Calu3 (cell line): ENCODE measurements around the gene SGK1. TPM values are rescaled to one million over a fixed set of nuclear protein-coding genes. Genes with fewer than 3 reads are reported as not detected.
"Not testable (repeated sequence)": the region's sequence is repeated elsewhere in the genome, so short reads cannot be mapped to it uniquely, and the experiment has no call there.

Experiments used
- BruUV-seq: library from RNA; stranded (reverse); fragments of 400-500 nt; replicated peaks from 2 replicates; lab custom pipeline; 2021; lab: Mats Ljungman, UMichigan
- CTCF ChIA-PET: fragments of 300-600 bp; sonication (Branson Sonifier 250); formaldehyde crosslinking; loops from one replicate; lab custom pipeline; 2022; ENCODE audit warnings: antibody characterized with exemption; lab: Charles Lee
- DNase-seq: peaks from one replicate; pipeline ENCODE4 v3.0.0; 2022
- H3K27ac Mint-ChIP-seq: one replicate; pipeline ENCODE4 v1.8.0; 2022; ENCODE audit warnings: mixed read lengths; ENCODE audit not compliant: unreplicated experiment
- H3K27me3 Mint-ChIP-seq: one replicate; pipeline ENCODE4 v1.8.0; 2022; ENCODE audit warnings: mixed read lengths; ENCODE audit not compliant: unreplicated experiment
- H3K36me3 Mint-ChIP-seq: one replicate; pipeline ENCODE4 v1.8.0; 2022; ENCODE audit warnings: mild to moderate bottlenecking, moderate library complexity, mixed read lengths; ENCODE audit not compliant: insufficient read depth, unreplicated experiment
- H3K4me1 Mint-ChIP-seq: one replicate; pipeline ENCODE4 v1.8.0; 2022; ENCODE audit warnings: mild to moderate bottlenecking, low read depth, mixed read lengths; ENCODE audit not compliant: unreplicated experiment
- H3K4me3 Mint-ChIP-seq: one replicate; pipeline ENCODE4 v1.8.0; 2022; ENCODE audit warnings: mild to moderate bottlenecking, low read depth, moderate library complexity, mixed read lengths; ENCODE audit not compliant: unreplicated experiment
- H3K9me3 Mint-ChIP-seq: one replicate; pipeline ENCODE4 v1.8.0; 2022; ENCODE audit warnings: low read depth, mixed read lengths; ENCODE audit not compliant: unreplicated experiment
- intact Hi-C: fragments of 100-400 bp; cut with micrococcal nuclease; formaldehyde crosslinking; loops from one replicate; pipeline ENCODE4 v1.10.0; 2022; ENCODE audit not compliant: unreplicated experiment
- total RNA-seq: library from RNA; stranded (reverse); gene quantifications from 2 replicates; pipeline ENCODE4 v1.2.3, GENCODE V29; 2022
- TF ChIP-seq, protein P1 (sequence below): fragments of 200-600 bp; IDR thresholded peaks from one replicate; pipeline ENCODE4 v1.8.0; 2022; ENCODE audit warnings: antibody characterized with exemption; ENCODE audit not compliant: unreplicated experiment

Gene SGK1
- total RNA-seq, 1 experiment from 2014 or later, result 21.8 TPM

DNA sequence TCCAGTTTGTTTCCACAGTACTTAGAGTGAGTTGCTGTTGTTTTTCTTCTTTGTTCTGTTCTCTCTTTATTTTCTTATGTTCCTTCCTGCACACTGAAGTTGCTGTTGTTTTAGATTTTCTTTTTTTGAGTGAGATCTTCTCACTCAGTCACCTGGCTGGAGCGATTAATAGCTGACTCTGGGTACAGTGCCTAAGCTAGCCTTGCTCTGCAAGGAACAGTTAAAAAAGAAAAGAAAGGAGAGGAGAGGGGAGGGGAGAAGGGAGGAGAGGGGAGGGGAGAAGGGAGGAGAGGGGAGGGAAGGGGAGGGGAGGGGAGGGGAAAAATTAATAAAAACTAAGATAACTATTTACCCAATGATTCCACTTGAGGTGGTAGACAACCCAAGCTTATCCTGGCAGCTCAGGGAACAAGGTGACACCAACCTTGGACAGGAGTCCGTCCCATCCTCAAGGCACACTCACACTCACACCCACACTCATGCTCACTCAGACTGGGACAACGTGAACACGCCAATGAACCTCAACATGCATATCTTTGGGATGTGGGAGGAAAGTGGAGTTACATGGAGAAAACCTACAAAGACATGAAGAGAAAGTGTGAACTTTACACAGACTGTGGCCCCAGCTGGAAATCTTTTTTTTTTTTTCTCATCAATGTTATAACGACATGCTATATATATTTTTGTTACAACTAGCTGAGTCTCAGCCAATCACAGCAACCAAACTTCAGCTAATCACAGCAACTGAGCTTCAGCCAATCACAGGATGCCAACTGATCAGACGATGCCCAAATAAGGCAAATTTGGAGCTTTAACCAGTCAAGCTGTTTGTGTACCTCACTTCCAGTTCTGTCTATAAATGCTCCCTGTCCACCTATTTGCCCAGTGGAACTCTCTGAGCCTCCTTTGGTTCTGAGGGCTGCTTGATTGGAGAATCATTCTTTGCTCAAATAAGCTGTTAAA is 124.1 kb downstream of the SGK1 start:
- H3K27me3 Mint-ChIP-seq, result no peaks in the 10 kb centered on the region
- no peak overlapping the region for H3K27ac Mint-ChIP-seq
- intact Hi-C loops, result no loop called here
- no peaks in the 10 kb centered on the region for H3K36me3 Mint-ChIP-seq
- BruUV-seq, result no TSS peak
- H3K9me3 Mint-ChIP-seq, result no peaks in the 10 kb centered on the region
- TF ChIP-seq, protein P1, sequence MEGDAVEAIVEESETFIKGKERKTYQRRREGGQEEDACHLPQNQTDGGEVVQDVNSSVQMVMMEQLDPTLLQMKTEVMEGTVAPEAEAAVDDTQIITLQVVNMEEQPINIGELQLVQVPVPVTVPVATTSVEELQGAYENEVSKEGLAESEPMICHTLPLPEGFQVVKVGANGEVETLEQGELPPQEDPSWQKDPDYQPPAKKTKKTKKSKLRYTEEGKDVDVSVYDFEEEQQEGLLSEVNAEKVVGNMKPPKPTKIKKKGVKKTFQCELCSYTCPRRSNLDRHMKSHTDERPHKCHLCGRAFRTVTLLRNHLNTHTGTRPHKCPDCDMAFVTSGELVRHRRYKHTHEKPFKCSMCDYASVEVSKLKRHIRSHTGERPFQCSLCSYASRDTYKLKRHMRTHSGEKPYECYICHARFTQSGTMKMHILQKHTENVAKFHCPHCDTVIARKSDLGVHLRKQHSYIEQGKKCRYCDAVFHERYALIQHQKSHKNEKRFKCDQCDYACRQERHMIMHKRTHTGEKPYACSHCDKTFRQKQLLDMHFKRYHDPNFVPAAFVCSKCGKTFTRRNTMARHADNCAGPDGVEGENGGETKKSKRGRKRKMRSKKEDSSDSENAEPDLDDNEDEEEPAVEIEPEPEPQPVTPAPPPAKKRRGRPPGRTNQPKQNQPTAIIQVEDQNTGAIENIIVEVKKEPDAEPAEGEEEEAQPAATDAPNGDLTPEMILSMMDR, result no peak
- no peak overlapping the region for H3K4me3 Mint-ChIP-seq
- CTCF ChIA-PET, result interaction anchor here (0.7 to 0.8 kb wide), 2 partner anchors 39 to 298 kb away, joined by 3 to 4 read pairs; no protein-coding TSS in a partner anchor
- no peak for DNase-seq
- H3K4me1 Mint-ChIP-seq, result no peaks in the 10 kb centered on the region

GRCh38 chr6:134192609-134193008 is 125.3 kb downstream of the SGK1 start:
- BruUV-seq, DNase-seq, H3K9me3 Mint-ChIP-seq, intact Hi-C loops, H3K27ac Mint-ChIP-seq, CTCF ChIA-PET, H3K27me3 Mint-ChIP-seq, H3K4me3 Mint-ChIP-seq, H3K36me3 Mint-ChIP-seq, H3K4me1 Mint-ChIP-seq: not testable (repeated sequence)

DNA sequence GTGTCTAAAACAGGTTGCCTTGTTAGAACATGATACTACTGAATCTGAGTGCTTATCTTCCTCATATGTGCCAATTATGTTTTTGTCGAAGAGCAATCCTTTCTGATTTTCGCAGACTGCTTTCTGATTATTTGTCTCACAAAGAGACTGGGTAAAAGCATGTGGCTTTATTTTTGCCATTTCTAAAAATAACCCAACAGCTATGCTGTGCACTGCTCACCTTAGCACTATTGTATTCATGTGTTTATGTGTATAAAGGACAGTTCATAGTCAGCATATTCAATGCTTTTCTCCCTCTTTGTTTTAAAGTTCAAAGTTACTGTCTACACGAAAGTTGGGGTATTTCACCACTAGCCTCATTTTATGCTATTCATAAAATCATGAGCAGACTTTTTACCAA is 127.0 kb downstream of the SGK1 start:
- Mint-ChIP-seq H3K27ac (no peak overlapping the region), H3K36me3 (no peaks in the 10 kb centered on the region), H3K4me1 (no peaks in the 10 kb centered on the region), H3K9me3 (no peaks in the 10 kb centered on the region), H3K27me3 (no peaks in the 10 kb centered on the region), H3K4me3 (no peak overlapping the region)
- no peak for DNase-seq
- no TSS peak for BruUV-seq
- intact Hi-C loops, result no loop called here
- CTCF ChIA-PET, result no interaction called here
- TF ChIP-seq, protein P1, result no peak

DNA sequence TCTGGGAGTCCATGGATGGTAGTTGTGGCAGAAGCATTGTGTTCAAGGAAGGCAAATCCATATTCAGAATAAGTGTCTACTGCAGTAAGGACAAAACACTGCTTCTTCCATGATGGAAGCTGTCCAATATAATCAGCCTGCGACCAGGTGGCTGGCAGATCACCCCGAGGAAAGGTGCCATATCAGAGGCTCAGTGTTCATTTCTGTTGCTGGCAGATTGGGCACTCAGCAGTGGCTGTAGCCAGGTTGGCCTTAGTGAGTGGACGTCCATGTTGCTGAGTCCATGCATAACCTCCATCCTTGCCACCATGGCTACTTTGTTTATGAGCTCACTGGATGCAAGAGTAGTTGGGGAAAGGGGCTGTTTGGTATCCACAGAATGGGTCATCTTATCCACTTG is 130.2 kb downstream of the SGK1 start:
- Mint-ChIP-seq H3K36me3 (no peaks in the 10 kb centered on the region), H3K27me3 (no peaks in the 10 kb centered on the region), H3K9me3 (no peaks in the 10 kb centered on the region), H3K27ac (no peak overlapping the region), H3K4me3 (no peak overlapping the region), H3K4me1 (no peaks in the 10 kb centered on the region)
- no TSS peak for BruUV-seq
- CTCF ChIA-PET, result no interaction called here
- intact Hi-C loops, result no loop called here
- TF ChIP-seq, protein P1, result no peak
- no peak for DNase-seq

DNA sequence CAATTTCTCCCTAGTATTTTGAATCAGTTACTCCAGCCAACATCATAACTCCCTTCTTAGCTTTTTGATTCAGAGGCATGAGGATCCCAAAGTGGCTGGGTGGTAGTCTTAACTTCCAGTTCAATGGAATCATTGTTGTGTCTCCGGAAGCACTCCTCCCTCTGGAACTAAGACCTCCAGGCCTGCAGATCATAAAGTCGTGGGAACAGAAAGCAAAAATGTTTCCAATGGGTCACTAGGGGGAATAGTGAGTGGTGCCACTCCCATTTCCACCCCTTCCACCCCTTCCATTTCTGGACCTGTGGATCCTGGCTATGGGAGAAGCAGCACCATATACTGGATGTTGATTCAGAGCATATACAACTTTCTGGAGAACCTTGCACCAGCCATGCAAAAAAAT is 130.8 kb downstream of the SGK1 start:
- H3K9me3 Mint-ChIP-seq, result no peaks in the 10 kb centered on the region
- no peaks in the 10 kb centered on the region for H3K27me3 Mint-ChIP-seq
- no peaks in the 10 kb centered on the region for H3K36me3 Mint-ChIP-seq
- DNase-seq, result no peak
- H3K4me3 Mint-ChIP-seq, result no peak overlapping the region
- no peaks in the 10 kb centered on the region for H3K4me1 Mint-ChIP-seq
- intact Hi-C loops, result no loop called here
- no TSS peak for BruUV-seq
- H3K27ac Mint-ChIP-seq, result no peak overlapping the region
- CTCF ChIA-PET, result no interaction called here
- TF ChIP-seq, protein P1, result no peak
